Right renal cortex interstitium (tissue), 3 donors: ENCODE data around the gene CLDND2. TPM values are rescaled to one million over a fixed set of nuclear protein-coding genes. Genes with fewer than 3 reads are reported as not detected.

Experiments used
- DNase-seq, 3 donors: peaks; one replicate each; pipeline ENCODE4 v3.0.0-alpha.2; 2013; ENCODE audit warnings: low read depth in 3 of 3, low spot score in 2 of 3
- polyA plus RNA-seq, 3 donors: library from polyadenylated mRNA; unstranded; fragments of 120-200 nt; gene quantifications; one replicate each; pipeline ENCODE4 v1.2.1, GENCODE V29; 2013; ENCODE audit not compliant: insufficient read length in 3 of 3

CLDND2 gene
- polyA plus RNA-seq, 3 donors: 0.79 to 1.4 (median 0.80) TPM

GRCh38 chr19:51357952-51358351 is 10.9 kb downstream of the CLDND2 start:
- no peak for DNase-seq

GRCh38 chr19:51356159-51356801 is 12.5 kb downstream of the CLDND2 start:
- no peak for DNase-seq

GRCh38 chr19:51354742-51355148 is 14.1 kb downstream of the CLDND2 start:
- peak; percentile 39 to 41 (median 41) for DNase-seq

GRCh38 chr19:51354103-51354741 is 14.6 kb downstream of the CLDND2 start:
- peak in 1 of 3 donors; percentile 4 for DNase-seq

- no peak for DNase-seq
Measured at GRCh38 chr19:51352783-51353360, 15.9 kb downstream of the CLDND2 start.

- no peak for DNase-seq
Measured at GRCh38 chr19:51351266-51351990, 17.4 kb downstream of the CLDND2 start.

- no peak for DNase-seq
Measured at GRCh38 chr19:51347209-51347928, 21.4 kb downstream of the CLDND2 start.

- no peak for DNase-seq
Measured at GRCh38 chr19:51346742-51347141, 22.1 kb downstream of the CLDND2 start.

- DNase-seq: no peak
Measured at GRCh38 chr19:51345076-51345620, 23.7 kb downstream of the CLDND2 start.

- no peak for DNase-seq
Measured at GRCh38 chr19:51342631-51343569, 25.9 kb downstream of the CLDND2 start.

- DNase-seq: no peak
Measured at GRCh38 chr19:51341976-51342580, 26.7 kb downstream of the CLDND2 start, which contains the start of gene VSIG10L. Gene VSIG10L, minus strand, starts transcription at chr19:51342139. Its CDS starts 15 bp downstream, at chr19:51342124.

- no peak for DNase-seq
Measured at GRCh38 chr19:51341066-51341465, 27.7 kb downstream of the CLDND2 start.

GRCh38 chr19:51339687-51340656 is 28.8 kb downstream of the CLDND2 start:
- DNase-seq: peak; percentile 73 to 82 (median 82)

- DNase-seq: no peak
Measured at GRCh38 chr19:51339313-51339686, 29.5 kb downstream of the CLDND2 start.

- peak; percentile 62 to 73 (median 70) for DNase-seq
Measured at GRCh38 chr19:51338563-51339312, 30.1 kb downstream of the CLDND2 start.

GRCh38 chr19:51337861-51338562 is 30.8 kb downstream of the CLDND2 start:
- DNase-seq: no peak
